ENCODE measurements around the gene KRTAP7-1. TPM values are rescaled to one million over a fixed set of nuclear protein-coding genes. Genes with fewer than 3 reads are reported as not detected.

KRTAP7-1 gene
- total and polyA plus RNA-seq, 4 donors: not detected

GRCh38 chr21:30800605-30801004 lies 29.0 kb downstream of the KRTAP7-1 start:
- Histone ChIP-seq H3K9ac (ENCODE audit: low read depth in 1 of 2, low read length in 2 of 2) (no peak overlapping the region), H3K36me3 (ENCODE audit: control insufficient read depth in 4 of 4, insufficient read depth in 3 of 4, low read depth in 1 of 4, low read length in 3 of 4) (no peaks in the 10 kb centered on the region), H3K9me3 (ENCODE audit: control insufficient read depth in 4 of 4, low read length in 3 of 4) (no peaks in the 10 kb centered on the region), H3K4me3 (ENCODE audit: low read depth in 1 of 3, low read length in 3 of 3) (no peak overlapping the region), H3K27ac (ENCODE audit: low read depth in 1 of 2, low read length in 2 of 2) (no peak overlapping the region), H3K27me3 (ENCODE audit: control insufficient read depth in 4 of 4, insufficient read depth in 4 of 4, low read length in 3 of 4) (no peaks in the 10 kb centered on the region), H3K4me1 (ENCODE audit: control insufficient read depth in 4 of 4, insufficient read depth in 4 of 4, low read length in 3 of 4) (no peaks in the 10 kb centered on the region)
- 87% methylated on average over 1 of the region's 1 CpG for WGBS
- no peak for DNase-seq (ENCODE audit: low spot score)
- TF ChIP-seq RAD21 (IDR thresholded peaks at IDR 0.05) (no peak), ZBTB33 (IDR thresholded peaks at IDR 0.05) (no peak), FOXA1 (IDR thresholded peaks at IDR 0.05) (no peak), SP1 (IDR thresholded peaks at IDR 0.05) (no peak), TAF1 (conservative IDR thresholded peaks at IDR 0.05) (no peak), EGR1 (IDR thresholded peaks at IDR 0.05; ENCODE audit: low read depth in 2 of 2) (no peak), GABPA (IDR thresholded peaks at IDR 0.05 in 1 of 2, conservative IDR thresholded peaks at IDR 0.05 in 1 of 2) (no peak), FOXA2 (IDR thresholded peaks at IDR 0.05) (no peak), YY1 (IDR thresholded peaks at IDR 0.05) (no peak), JUND (IDR thresholded peaks at IDR 0.05) (no peak), MAX (IDR thresholded peaks at IDR 0.05) (no peak), HNF4G (IDR thresholded peaks at IDR 0.05) (no peak), CTCF (IDR thresholded peaks at IDR 0.05; ENCODE audit: low read depth, low read length, missing input control) (no peak), ATF3 (IDR thresholded peaks at IDR 0.05) (no peak), REST (IDR thresholded peaks at IDR 0.05) (no peak)

- no peaks in the 10 kb centered on the region for H3K4me1 ChIP-seq (ENCODE audit: control insufficient read depth in 4 of 4, insufficient read depth in 4 of 4, low read length in 3 of 4)
- 48% methylated on average over 2 of the region's 2 CpGs for WGBS
- H3K9me3 ChIP-seq (ENCODE audit: control insufficient read depth in 4 of 4, low read length in 3 of 4): no peaks in the 10 kb centered on the region
- DNase-seq (ENCODE audit: low spot score): no peak
- H3K27ac ChIP-seq (ENCODE audit: low read depth in 1 of 2, low read length in 2 of 2): no peak overlapping the region
- H3K27me3 ChIP-seq (ENCODE audit: control insufficient read depth in 4 of 4, insufficient read depth in 4 of 4, low read length in 3 of 4): no peaks in the 10 kb centered on the region
- no peak overlapping the region for H3K4me3 ChIP-seq (ENCODE audit: low read depth in 1 of 3, low read length in 3 of 3)
- TF ChIP-seq HNF4A (conservative IDR thresholded peaks at IDR 0.05) (peak; percentile 17 to 50), NR2F2 (IDR thresholded peaks at IDR 0.05) (no peak)
- no peaks in the 10 kb centered on the region for H3K36me3 ChIP-seq (ENCODE audit: control insufficient read depth in 4 of 4, insufficient read depth in 3 of 4, low read depth in 1 of 4, low read length in 3 of 4)
- no peak overlapping the region for H3K9ac ChIP-seq (ENCODE audit: low read depth in 1 of 2, low read length in 2 of 2)
Measured at GRCh38 chr21:30793581-30794314, 35.8 kb downstream of the KRTAP7-1 start.
